Neural progenitor cell (in vitro differentiated cells): ENCODE results near the gene SURF6. TPM values are rescaled to one million over a fixed set of nuclear protein-coding genes. Genes with fewer than 3 reads are reported as not detected.

Experiments
- DNase-seq: peaks from one replicate; pipeline ENCODE4 v3.0.0-alpha.2; 2016; ENCODE audit warnings: low spot score
- H2AFZ ChIP-seq: fragments of 200-600 bp; sonication (generic); replicated peaks from 2 replicates; pipeline ENCODE4 v1.6.1; 2016; ENCODE audit warnings: antibody characterized with exemption
- H3F3A ChIP-seq: fragments of 200-600 bp; sonication (generic); 2 replicates; pipeline ENCODE4 v1.6.1; 2016; ENCODE audit warnings: antibody characterized with exemption, low read depth
- H3K27ac ChIP-seq: fragments of 200-600 bp; sonication (generic); 2 replicates; pipeline ENCODE4 v1.5.1; 2016; ENCODE audit warnings: mild to moderate bottlenecking
- H3K27me3 ChIP-seq: fragments of 200-600 bp; sonication (generic); 2 replicates; pipeline ENCODE4 v1.6.1; 2016; ENCODE audit warnings: mild to moderate bottlenecking, moderate library complexity
- H3K36me3 ChIP-seq: fragments of 200-600 bp; sonication (generic); 2 replicates; pipeline ENCODE4 v1.5.1; 2016
- H3K4me1 ChIP-seq: fragments of 200-600 bp; sonication (generic); 2 replicates; pipeline ENCODE4 v1.6.1; 2016; ENCODE audit warnings: mixed run types
- H3K4me2 ChIP-seq: fragments of 200-600 bp; sonication (generic); 2 replicates; pipeline ENCODE4 v1.6.1; 2016
- H3K4me3 ChIP-seq: fragments of 200-600 bp; sonication (generic); 2 replicates; pipeline ENCODE4 v1.5.1; 2016
- H3K79me2 ChIP-seq: fragments of 200-600 bp; sonication (generic); 2 replicates; pipeline ENCODE4 v1.6.1; 2016; ENCODE audit warnings: low read depth
- H3K9ac ChIP-seq: fragments of 200-600 bp; sonication (generic); 2 replicates; pipeline ENCODE4 v1.6.1; 2016
- H3K9me3 ChIP-seq: fragments of 200-600 bp; sonication (generic); 2 replicates; pipeline ENCODE4 v1.5.1; 2016; ENCODE audit warnings: low read depth
- H4K20me1 ChIP-seq: fragments of 200-600 bp; sonication (generic); 2 replicates; pipeline ENCODE4 v1.6.1; 2016; ENCODE audit warnings: low read depth
- H3K27ac Mint-ChIP-seq: 3 replicates; pipeline ENCODE4 v1.8.0; 2021; ENCODE audit warnings: mixed read lengths
- H3K27me3 Mint-ChIP-seq: 2 replicates; pipeline ENCODE4 v1.8.0; 2022; ENCODE audit warnings: low read depth, mild to moderate bottlenecking, inconsistent platforms, moderate library complexity, mixed read lengths; ENCODE audit not compliant: insufficient read depth
- H3K36me3 Mint-ChIP-seq: 3 replicates; pipeline ENCODE4 v1.8.0; 2021; ENCODE audit warnings: mixed read lengths
- H3K4me1 Mint-ChIP-seq: 3 replicates; pipeline ENCODE4 v1.8.0; 2021; ENCODE audit warnings: mixed read lengths
- H3K4me3 Mint-ChIP-seq: 3 replicates; pipeline ENCODE4 v1.8.0; 2021; ENCODE audit warnings: mild to moderate bottlenecking, moderate library complexity, mixed read lengths
- H3K9me3 Mint-ChIP-seq: 3 replicates; pipeline ENCODE4 v1.8.0; 2020; ENCODE audit warnings: mixed read lengths
- CTCF ChIP-seq: fragments of 200-600 bp; sonication (generic); IDR thresholded peaks from 2 replicates; pipeline ENCODE4 v1.5.1; 2017; ENCODE audit warnings: antibody characterized with exemption, mild to moderate bottlenecking
- EZH2 ChIP-seq: fragments of 200-600 bp; sonication (generic); IDR thresholded peaks from 2 replicates; pipeline ENCODE4 v1.6.1; 2017; ENCODE audit warnings: antibody characterized with exemption, mild to moderate bottlenecking, moderate library complexity
- EZH2phosphoT487 ChIP-seq: fragments of 200-600 bp; sonication (generic); IDR thresholded peaks from 2 replicates; pipeline ENCODE4 v1.6.1; 2017; ENCODE audit warnings: antibody characterized with exemption
- total RNA-seq: library from RNA; depleted of rRNA; stranded (reverse); fragments of >200 nt; gene quantifications from 2 replicates; pipeline ENCODE4 v1.2.3, GENCODE V29; 2015; ENCODE audit warnings: low replicate concordance

SURF6 gene
- total RNA-seq, 1 donor from 2014 or later, result 13.2 TPM

- no peaks in the 10 kb centered on the region for H3K4me1 ChIP-seq
- H3K27me3 ChIP-seq, result no peaks in the 10 kb centered on the region
- H3K9ac ChIP-seq, result no peak overlapping the region
- no peaks in the 10 kb centered on the region for H3K79me2 ChIP-seq
- no peak overlapping the region for H3K4me3 ChIP-seq
- no peak overlapping the region for H2AFZ ChIP-seq
- Mint-ChIP-seq H3K27me3 (peaks cover 2% of the 10 kb centered on the region), H3K9me3 (no peaks in the 10 kb centered on the region), H3K36me3 (no peaks in the 10 kb centered on the region), H3K4me1 (peaks cover 2% of the 10 kb centered on the region), H3K27ac (no peak overlapping the region), H3K4me3 (no peak overlapping the region)
- H3K4me2 ChIP-seq, result no peak overlapping the region
- no peaks in the 10 kb centered on the region for H3F3A ChIP-seq
- TF ChIP-seq CTCF (no peak), EZH2 (no peak), EZH2phosphoT487 (no peak)
- no peaks in the 10 kb centered on the region for H3K9me3 ChIP-seq
- no peak overlapping the region for H3K27ac ChIP-seq
- no peaks in the 10 kb centered on the region for H3K36me3 ChIP-seq
- no peak for DNase-seq
- H4K20me1 ChIP-seq, result no peaks in the 10 kb centered on the region
Observed at GRCh38 chr9:133383438-133383837, 47.5 kb upstream of the SURF6 start.

GRCh38 chr9:133382507-133383141 is 46.6 kb upstream of the SURF6 start:
- Histone ChIP-seq H3K4me1 (no peaks in the 10 kb centered on the region), H3K36me3 (no peaks in the 10 kb centered on the region), H3K4me3 (no peak overlapping the region), H3K9me3 (no peaks in the 10 kb centered on the region), H3K27me3 (peaks cover 1% of the 10 kb centered on the region), H4K20me1 (no peaks in the 10 kb centered on the region), H3K4me2 (no peak overlapping the region), H3K79me2 (no peaks in the 10 kb centered on the region), H3K9ac (no peak overlapping the region), H2AFZ (no peak overlapping the region), H3K27ac (no peak overlapping the region), H3F3A (no peaks in the 10 kb centered on the region)
- no peak for DNase-seq
- Mint-ChIP-seq H3K27ac (no peak overlapping the region), H3K4me1 (peaks cover 6% of the 10 kb centered on the region), H3K4me3 (no peak overlapping the region), H3K36me3 (no peaks in the 10 kb centered on the region), H3K9me3 (no peaks in the 10 kb centered on the region), H3K27me3 (peaks cover 2% of the 10 kb centered on the region)
- TF ChIP-seq CTCF (no peak), EZH2phosphoT487 (no peak), EZH2 (no peak)

GRCh38 chr9:133380734-133381133 is 44.7 kb upstream of the SURF6 start:
- Mint-ChIP-seq H3K27ac (no peak overlapping the region), H3K27me3 (peaks cover 2% of the 10 kb centered on the region), H3K36me3 (no peaks in the 10 kb centered on the region), H3K4me3 (no peak overlapping the region), H3K9me3 (no peaks in the 10 kb centered on the region), H3K4me1 (peaks cover 6% of the 10 kb centered on the region)
- no peak for DNase-seq
- Histone ChIP-seq H4K20me1 (no peaks in the 10 kb centered on the region), H3K4me1 (no peaks in the 10 kb centered on the region), H3K4me3 (no peak overlapping the region), H3K9ac (no peak overlapping the region), H2AFZ (no peak overlapping the region), H3K36me3 (no peaks in the 10 kb centered on the region), H3K9me3 (no peaks in the 10 kb centered on the region), H3K27ac (no peak overlapping the region), H3K27me3 (peaks cover 13% of the 10 kb centered on the region), H3K4me2 (no peak overlapping the region), H3K79me2 (peaks cover under 1% of the 10 kb centered on the region), H3F3A (no peaks in the 10 kb centered on the region)
- no peak for TF ChIP-seq EZH2
- TF ChIP-seq CTCF, result no peak
- no peak for TF ChIP-seq EZH2phosphoT487
